WTC11 (cell line): ENCODE measurements around the gene NLRP1. TPM values are rescaled to one million over a fixed set of nuclear protein-coding genes. Genes with fewer than 3 reads are reported as not detected.

Experiments used
- ATAC-seq: fragments of 200-7000 bp; cut with Tn5 transposase; 2 replicates; pipeline ENCODE4 v1.10.0; 2021; ENCODE audit warnings: mild to moderate bottlenecking, moderate library complexity
- CTCF ChIA-PET: fragments of 300-600 bp; sonication (Branson Sonifier 250); formaldehyde crosslinking; loops from one replicate; lab custom pipeline; 2021; ENCODE audit warnings: antibody characterized with exemption; lab: Charles Lee
- POLR2A ChIA-PET: fragments of 350-600 bp; sonication (Branson Sonifier 250); formaldehyde crosslinking; loops from one replicate; lab custom pipeline; 2021; ENCODE audit warnings: antibody characterized with exemption; lab: Charles Lee
- DNase-seq: peaks from one replicate; pipeline ENCODE4 v3.0.0; 2021; ENCODE audit warnings: low spot score
- H3K27ac Mint-ChIP-seq: 2 replicates; pipeline ENCODE4 v1.8.0; 2021; ENCODE audit warnings: mixed read lengths
- H3K27me3 Mint-ChIP-seq: 2 replicates; pipeline ENCODE4 v1.8.0; 2021; ENCODE audit warnings: low read depth, mild to moderate bottlenecking, moderate library complexity, mixed read lengths
- H3K36me3 Mint-ChIP-seq: 2 replicates; pipeline ENCODE4 v1.8.0; 2021; ENCODE audit warnings: mixed read lengths
- H3K4me1 Mint-ChIP-seq: 2 replicates; pipeline ENCODE4 v1.8.0; 2022; ENCODE audit warnings: mixed read lengths
- H3K4me3 Mint-ChIP-seq: 2 replicates; pipeline ENCODE4 v1.8.0; 2021; ENCODE audit warnings: mild to moderate bottlenecking, moderate library complexity, mixed read lengths
- H3K9me3 Mint-ChIP-seq: 2 replicates; pipeline ENCODE4 v1.8.0; 2021; ENCODE audit warnings: mixed read lengths
- AFF4 ChIP-seq: sonication (generic); formaldehyde crosslinking; IDR thresholded peaks from 2 replicates; pipeline ENCODE4 v1.8.1; 2023; ENCODE audit warnings: mild to moderate bottlenecking, missing genetic modification reagents, borderline replicate concordance
- ATF3 ChIP-seq: sonication (generic); formaldehyde crosslinking; conservative IDR thresholded peaks from 2 replicates; pipeline ENCODE4 v1.8.1; 2022; ENCODE audit warnings: mild to moderate bottlenecking, missing genetic modification reagents
- CREB1 ChIP-seq: sonication (generic); formaldehyde crosslinking; IDR thresholded peaks from 2 replicates; pipeline ENCODE4 v1.8.0; 2023; ENCODE audit warnings: mild to moderate bottlenecking, missing genetic modification reagents
- CREM ChIP-seq: sonication (generic); formaldehyde crosslinking; IDR thresholded peaks from 2 replicates; pipeline ENCODE4 v1.8.1; 2022; ENCODE audit warnings: mild to moderate bottlenecking, missing genetic modification reagents, moderate library complexity
- CTCF ChIP-seq: fragments of 200-600 bp; IDR thresholded peaks from 2 replicates; pipeline ENCODE4 v1.8.0; 2022; ENCODE audit warnings: antibody characterized with exemption
- E2F1 ChIP-seq: sonication (generic); formaldehyde crosslinking; IDR thresholded peaks from 2 replicates; pipeline ENCODE4 v1.8.0; 2022; ENCODE audit warnings: mild to moderate bottlenecking, missing genetic modification reagents
- GABPB1 ChIP-seq: sonication (generic); formaldehyde crosslinking; IDR thresholded peaks from 2 replicates; pipeline ENCODE4 v1.8.1; 2023; ENCODE audit warnings: mild to moderate bottlenecking, missing genetic modification reagents
- HMGXB4 ChIP-seq: sonication (generic); formaldehyde crosslinking; IDR thresholded peaks from 2 replicates; pipeline ENCODE4 v1.8.1; 2023; ENCODE audit warnings: mild to moderate bottlenecking, moderate library complexity, missing genetic modification reagents
- MAX ChIP-seq: sonication (generic); formaldehyde crosslinking; IDR thresholded peaks from 2 replicates; pipeline ENCODE4 v1.8.0; 2022; ENCODE audit warnings: mild to moderate bottlenecking, missing genetic modification reagents
- MLX ChIP-seq: sonication (generic); formaldehyde crosslinking; IDR thresholded peaks from 2 replicates; pipeline ENCODE4 v1.8.1; 2023; ENCODE audit warnings: mild to moderate bottlenecking, missing genetic modification reagents, moderate library complexity
- MXD4 ChIP-seq: fragments of 250-450 bp; sonication (Bioruptor Pico); IDR thresholded peaks from 2 replicates; pipeline ENCODE4 v1.8.0; 2021; ENCODE audit warnings: mild to moderate bottlenecking, moderate library complexity, borderline replicate concordance
- NFATC4 ChIP-seq: fragments of 250-450 bp; sonication (Bioruptor Pico); IDR thresholded peaks from 2 replicates; pipeline ENCODE4 v1.9.0; 2021; ENCODE audit warnings: mild to moderate bottlenecking
- SMAD4 ChIP-seq: sonication (generic); formaldehyde crosslinking; IDR thresholded peaks from 2 replicates; pipeline ENCODE4 v1.8.0; 2022; ENCODE audit warnings: mild to moderate bottlenecking, missing genetic modification reagents
- SP1 ChIP-seq: sonication (generic); formaldehyde crosslinking; conservative IDR thresholded peaks from 2 replicates; pipeline ENCODE4 v1.8.1; 2022; ENCODE audit warnings: missing genetic modification reagents
- TP53 ChIP-seq: sonication (generic); formaldehyde crosslinking; IDR thresholded peaks from 2 replicates; pipeline ENCODE4 v1.8.1; 2023; ENCODE audit warnings: mild to moderate bottlenecking, missing genetic modification reagents
- USF2 ChIP-seq: sonication (generic); formaldehyde crosslinking; IDR thresholded peaks from 2 replicates; pipeline ENCODE4 v1.8.1; 2023; ENCODE audit warnings: mild to moderate bottlenecking, missing genetic modification reagents, moderate library complexity
- ZBTB21 ChIP-seq: sonication (generic); formaldehyde crosslinking; IDR thresholded peaks from 2 replicates; pipeline ENCODE4 v1.8.1; 2023; ENCODE audit warnings: mild to moderate bottlenecking, missing genetic modification reagents, borderline replicate concordance
- ZNF281 ChIP-seq: sonication (generic); formaldehyde crosslinking; IDR thresholded peaks from 2 replicates; pipeline ENCODE4 v1.8.0; 2023; ENCODE audit warnings: mild to moderate bottlenecking, missing genetic modification reagents
- ZNF423 ChIP-seq: fragments of 250-450 bp; sonication (Bioruptor Pico); IDR thresholded peaks from 2 replicates; pipeline ENCODE4 v2.1.2; 2022; ENCODE audit warnings: mild to moderate bottlenecking, moderate library complexity
- ZNF671 ChIP-seq: fragments of 250-450 bp; sonication (Bioruptor Pico); IDR thresholded peaks from 2 replicates; pipeline ENCODE4 v1.8.0; 2021; ENCODE audit warnings: mild to moderate bottlenecking
- total RNA-seq: library from RNA; stranded (reverse); gene quantifications from 3 replicates; pipeline ENCODE4 v1.2.3, GENCODE V29; 2021

Gene NLRP1
- total RNA-seq, 1 experiment from 2014 or later = 17.6 TPM

GRCh38 chr17:5571281-5571680 is 13.0 kb downstream of the NLRP1 start (continued):
- TF ChIP-seq CTCF (no peak), CREB1 (CRISPR knock-in tag) (no peak), HMGXB4 (CRISPR knock-in tag) (no peak)
- TF ChIP-seq, all 79 proteins: peak for 0

GRCh38 chr17:5565808-5566207 is 18.5 kb downstream of the NLRP1 start:
- CTCF ChIA-PET = no interaction called here
- Mint-ChIP-seq H3K27me3 (peaks cover 11% of the 10 kb centered on the region), H3K36me3 (no peaks in the 10 kb centered on the region), H3K4me3 (no peak overlapping the region), H3K9me3 (peaks cover 10% of the 10 kb centered on the region)
- POLR2A ChIA-PET = no interaction called here
- TF ChIP-seq MAX (CRISPR knock-in tag) (no peak), MXD4 (CRISPR knock-in tag) (no peak), CREM (CRISPR knock-in tag) (no peak), NFATC4 (no peak), ZBTB21 (CRISPR knock-in tag) (no peak)
- TF ChIP-seq, all 79 proteins: peak for 0
- H3K27ac Mint-ChIP-seq = no peak overlapping the region
- no peaks in the 10 kb centered on the region for H3K4me1 Mint-ChIP-seq
- no peak for ATAC-seq
- DNase-seq = no peak

GRCh38 chr17:5563456-5563855 is 20.9 kb downstream of the NLRP1 start:
- H3K36me3 Mint-ChIP-seq = no peaks in the 10 kb centered on the region
- no peaks in the 10 kb centered on the region for H3K9me3 Mint-ChIP-seq
- CTCF ChIA-PET = no interaction called here
- H3K4me1 Mint-ChIP-seq = no peaks in the 10 kb centered on the region
- POLR2A ChIA-PET = no interaction called here
- no peak overlapping the region for H3K4me3 Mint-ChIP-seq
- no peak overlapping the region for H3K27ac Mint-ChIP-seq
- ATAC-seq (no peak), DNase-seq (no peak)
- H3K27me3 Mint-ChIP-seq = peaks cover 3% of the 10 kb centered on the region; the same call in 1 of the 2 replicates
- no peak for TF ChIP-seq MAX (CRISPR knock-in tag)
- TF ChIP-seq SP1 = no peak
- TF ChIP-seq ATF3 (CRISPR knock-in tag) = no peak
- no peak for TF ChIP-seq ZNF423
- no peak for TF ChIP-seq E2F1
- no peak for TF ChIP-seq ZNF671
- no peak for TF ChIP-seq SMAD4 (CRISPR knock-in tag)
- TF ChIP-seq MLX (CRISPR knock-in tag) = no peak
- no peak for TF ChIP-seq TP53
- no peak for TF ChIP-seq AFF4 (CRISPR knock-in tag)
- no peak for TF ChIP-seq GABPB1 (CRISPR knock-in tag)
- TF ChIP-seq ZNF281 (CRISPR knock-in tag) = no peak
- no peak for TF ChIP-seq USF2
